Measurements from ENCODE around the gene TNC. TPM values are rescaled to one million over a fixed set of nuclear protein-coding genes. Genes with fewer than 3 reads are reported as not detected.

Gene TNC
- total RNA-seq, 1 donor from 2014 or later, result 95.2 TPM

DNA sequence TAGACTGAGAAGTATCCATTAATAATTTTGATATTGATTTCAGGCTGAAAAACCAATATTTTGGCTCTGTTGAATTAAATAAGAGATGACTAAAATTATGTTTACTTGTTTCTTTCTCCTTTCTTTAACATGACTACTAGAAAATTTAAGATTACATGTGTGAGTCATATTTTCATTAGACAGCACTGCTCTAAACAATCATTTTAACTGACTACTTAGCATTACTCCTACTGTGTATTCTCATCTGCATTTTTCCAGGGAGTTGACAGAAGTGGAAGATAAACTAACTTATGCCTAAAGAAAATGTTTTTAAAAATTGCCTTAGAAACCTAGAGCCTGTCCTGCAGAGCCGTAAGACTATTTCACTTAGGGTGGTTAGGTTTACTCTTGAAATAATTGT is 29.1 kb downstream of the TNC start:
- H3K27me3 Mint-ChIP-seq, result no peaks in the 10 kb centered on the region
- no peak for DNase-seq (ENCODE audit: extremely low spot score, unreplicated experiment)
- H3K4me3 Mint-ChIP-seq, result no peak overlapping the region
- H3K9me3 Mint-ChIP-seq, result no peaks in the 10 kb centered on the region
- H3K36me3 Mint-ChIP-seq, result peaks cover 2% of the 10 kb centered on the region
- peaks cover 5% of the 10 kb centered on the region for H3K4me1 Mint-ChIP-seq (ENCODE audit: unreplicated experiment)
- TF ChIP-seq CTCF (conservative IDR thresholded peaks at IDR 0.05), result no peak
- H3K27ac Mint-ChIP-seq, result no peak overlapping the region

- H3K27me3 Mint-ChIP-seq, result no peaks in the 10 kb centered on the region
- no peak overlapping the region for H3K27ac Mint-ChIP-seq
- H3K9me3 Mint-ChIP-seq, result no peaks in the 10 kb centered on the region
- DNase-seq (ENCODE audit: extremely low spot score, unreplicated experiment), result no peak
- H3K36me3 Mint-ChIP-seq, result peaks cover 5% of the 10 kb centered on the region
- TF ChIP-seq CTCF (conservative IDR thresholded peaks at IDR 0.05), result no peak
- H3K4me3 Mint-ChIP-seq, result no peak overlapping the region
- peaks cover 5% of the 10 kb centered on the region for H3K4me1 Mint-ChIP-seq (ENCODE audit: unreplicated experiment)
Measured at GRCh38 chr9:115086886-115087285, 31.1 kb downstream of the TNC start.

DNA sequence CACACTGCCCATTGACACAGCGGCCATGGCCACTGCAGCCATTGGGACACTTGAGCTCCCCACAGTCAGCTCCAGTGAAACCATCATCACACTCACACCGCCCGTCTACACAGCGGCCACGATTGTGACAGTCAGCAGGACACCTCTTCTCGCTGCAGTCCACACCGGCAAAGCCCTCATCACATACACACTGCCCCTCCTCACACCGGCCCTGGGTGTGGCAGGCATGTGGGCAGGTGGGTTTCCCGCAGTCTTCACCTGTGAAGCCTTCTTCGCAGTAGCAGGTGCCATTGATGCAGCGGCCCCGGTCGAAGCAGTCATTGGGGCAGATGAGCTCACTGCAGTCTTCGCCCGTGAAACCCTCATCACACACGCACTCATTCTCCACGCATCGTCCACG is 31.5 kb downstream of the TNC start:
- Mint-ChIP-seq H3K27ac (no peak overlapping the region), H3K4me3 (no peak overlapping the region), H3K9me3 (no peaks in the 10 kb centered on the region), H3K27me3 (no peaks in the 10 kb centered on the region), H3K36me3 (peaks cover 5% of the 10 kb centered on the region), H3K4me1 (ENCODE audit: unreplicated experiment) (peaks cover 5% of the 10 kb centered on the region)
- DNase-seq (ENCODE audit: extremely low spot score, unreplicated experiment), result no peak
- no peak for TF ChIP-seq CTCF (conservative IDR thresholded peaks at IDR 0.05)

DNA sequence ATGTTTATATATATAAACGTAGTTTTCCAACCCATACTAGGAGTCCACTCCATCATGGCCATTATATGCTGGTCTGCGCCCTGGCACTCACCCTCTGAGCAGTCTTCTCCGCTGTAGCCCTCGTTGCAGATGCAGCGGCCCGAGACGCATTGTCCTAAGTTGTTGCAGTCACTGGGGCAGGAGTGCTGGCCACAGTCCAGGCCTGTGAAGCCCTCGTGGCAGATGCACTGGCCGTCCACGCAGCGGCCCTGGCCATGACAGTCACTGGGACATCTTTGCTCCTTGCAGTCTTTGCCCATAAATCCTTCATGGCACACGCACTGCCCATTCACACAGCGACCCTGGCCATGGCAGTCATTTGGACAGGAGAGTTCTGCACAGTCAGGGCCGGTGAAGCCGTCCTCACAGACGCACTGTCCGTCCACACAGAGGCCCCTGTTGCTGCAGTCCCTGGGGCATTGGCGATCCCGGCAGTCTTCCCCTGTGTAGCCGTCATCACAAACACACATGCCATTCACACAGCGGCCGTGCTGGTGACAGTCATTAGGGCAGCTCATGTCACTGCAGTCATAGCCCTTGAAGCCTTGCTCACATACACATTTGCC is 32.1 kb downstream of the TNC start:
- DNase-seq (ENCODE audit: extremely low spot score, unreplicated experiment), result no peak
- Mint-ChIP-seq H3K9me3 (no peaks in the 10 kb centered on the region), H3K4me1 (ENCODE audit: unreplicated experiment) (peaks cover 5% of the 10 kb centered on the region), H3K27ac (no peak overlapping the region), H3K27me3 (no peaks in the 10 kb centered on the region), H3K4me3 (no peak overlapping the region), H3K36me3 (peaks cover 5% of the 10 kb centered on the region)
- TF ChIP-seq CTCF (conservative IDR thresholded peaks at IDR 0.05), result no peak

DNA sequence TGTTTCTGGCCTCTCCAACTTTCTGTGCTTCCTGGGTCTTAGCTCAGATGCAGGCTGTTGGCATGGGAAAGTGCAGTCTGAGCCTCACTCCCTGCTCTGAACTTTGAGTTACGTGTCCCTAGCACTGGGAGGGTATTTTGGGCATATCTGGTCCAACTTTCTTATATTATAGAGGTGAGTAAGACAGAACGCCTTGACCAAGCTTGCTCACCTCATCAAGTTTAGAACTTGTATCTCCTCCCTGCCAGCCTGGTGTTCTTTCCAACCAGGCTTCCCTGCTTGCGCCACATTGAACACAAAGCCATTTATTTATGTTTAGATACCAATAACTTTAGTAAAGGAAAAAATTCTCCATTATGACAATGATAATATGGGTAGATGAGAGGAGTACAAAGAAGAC is 33.2 kb downstream of the TNC start:
- no peak for DNase-seq (ENCODE audit: extremely low spot score, unreplicated experiment)
- Mint-ChIP-seq H3K27me3 (no peaks in the 10 kb centered on the region), H3K4me1 (ENCODE audit: unreplicated experiment) (peaks cover 5% of the 10 kb centered on the region)

More for the DNA sequence above, 33.2 kb downstream of the TNC start:
- Mint-ChIP-seq H3K4me3 (no peak overlapping the region), H3K9me3 (no peaks in the 10 kb centered on the region), H3K27ac (no peak overlapping the region), H3K36me3 (peaks cover 5% of the 10 kb centered on the region)
- TF ChIP-seq CTCF (conservative IDR thresholded peaks at IDR 0.05), result no peak

Measured in type B pancreatic cell (in vitro differentiated cells).